Measurements from ENCODE around the gene FOXD3.

GRCh38 chr1:63359561-63359960 lies 37.2 kb downstream of the FOXD3 start:
- no peak for TF ChIP-seq POLR2AphosphoS5 (IDR thresholded peaks at IDR 0.05; ENCODE audit: low read depth, low read length)
- no peak for TF ChIP-seq REST (IDR thresholded peaks at IDR 0.05; ENCODE audit: insufficient read depth in 1 of 2, low read depth in 2 of 2, low read length in 2 of 2)
- TF ChIP-seq SIN3A (IDR thresholded peaks at IDR 0.05; ENCODE audit: borderline replicate concordance, insufficient read depth, low read length), result no peak
